Endothelial cell of umbilical vein (primary cell): ENCODE measurements around the gene IL9R.

Source experiments
- CTCF ChIP-seq, 2 donors: IDR thresholded peaks; 1 replicate in 1 of 2; 2 replicates in 1 of 2; pipeline ENCODE4 v1.5.1; 2011; ENCODE audit warnings: low read length in 2 of 2, mild to moderate bottlenecking in 2 of 2, moderate library complexity in 2 of 2, control low read depth in 1 of 2, inconsistent platforms in 1 of 2, low read depth in 1 of 2; ENCODE audit not compliant: insufficient read depth in 1 of 2; ENCODE audit errors: extremely low read depth in 1 of 2
- EZH2 ChIP-seq: IDR thresholded peaks from 2 replicates; pipeline ENCODE4 v1.6.1; 2012; ENCODE audit warnings: borderline replicate concordance, low read depth, mild to moderate bottlenecking, moderate library complexity, low read length, inconsistent platforms; ENCODE audit not compliant: severe bottlenecking
- FOS ChIP-seq: IDR thresholded peaks from 2 replicates; pipeline ENCODE4 v1.6.1; 2011; ENCODE audit warnings: mild to moderate bottlenecking, low read length, moderate library complexity, borderline replicate concordance; ENCODE audit not compliant: insufficient read depth
- GATA2 ChIP-seq: IDR thresholded peaks from 2 replicates; pipeline ENCODE4 v1.7.0; 2011; ENCODE audit warnings: low read depth, mild to moderate bottlenecking, moderate library complexity, mixed read lengths, low read length; ENCODE audit not compliant: insufficient read length, insufficient read depth
- JUN ChIP-seq: IDR thresholded peaks from 2 replicates; pipeline ENCODE4 v1.6.1; 2011; ENCODE audit warnings: borderline replicate concordance, low read depth; ENCODE audit not compliant: insufficient read length, insufficient read depth
- MAX ChIP-seq: IDR thresholded peaks from 2 replicates; pipeline ENCODE4 v1.6.1; 2011; ENCODE audit not compliant: insufficient read depth, insufficient read length
- MYC ChIP-seq: IDR thresholded peaks from one replicate; pipeline ENCODE4 v1.6.1; 2011; ENCODE audit warnings: mild to moderate bottlenecking, low read depth, low read length
- POLR2A ChIP-seq: IDR thresholded peaks from 2 replicates; pipeline ENCODE4 v1.6.1; 2012; ENCODE audit warnings: low read depth, mild to moderate bottlenecking, control low read depth, low read length
- POLR2AphosphoS5 ChIP-seq: IDR thresholded peaks from 2 replicates; pipeline ENCODE4 v1.6.1; 2012; ENCODE audit warnings: low read depth, mild to moderate bottlenecking, control low read depth, low read length, moderate library complexity; ENCODE audit not compliant: insufficient read depth

- TF ChIP-seq CTCF (IDR thresholded peaks at IDR 0.05; ENCODE audit: extremely low read depth in 1 of 2, insufficient read depth in 1 of 2, low read depth in 1 of 2, low read length in 2 of 2) (no peak), MYC (no peak), EZH2 (no peak), POLR2A (no peak), JUN (no peak), FOS (no peak), POLR2AphosphoS5 (no peak), GATA2 (no peak), MAX (no peak)
These were observed 42.7 kb upstream of the IL9R start for GRCh38 chrX:155954793-155955192.
